A549 (cell line): Measurements from ENCODE around the gene TTC16. TPM values are rescaled to one million over a fixed set of nuclear protein-coding genes. Genes with fewer than 3 reads are reported as not detected.

Experiments used
- ATAC-seq, 2 experiments: fragments of 200-7000 bp in 1 of 2; fragments of >200 bp in 1 of 2; cut with Nextera tagmentation in 1 of 2; cut with Tn5 transposase in 1 of 2; 3 replicates each; pipeline versions ENCODE4 v1.8.0 to v1.9.1; 2018 to 2020; ENCODE audit warnings: mild to moderate bottlenecking in 1 of 2, moderate library complexity in 1 of 2
- CTCF ChIA-PET: fragments of 300-600 bp; sonication (Branson Sonifier 250); formaldehyde crosslinking; extraction: SDS; loops from one replicate; lab custom pipeline; 2021; ENCODE audit warnings: antibody characterized with exemption, inconsistent platforms; lab: Yijun Ruan, JAX
- POLR2A ChIA-PET: fragments of 350-600 bp; formaldehyde crosslinking; extraction: SDS; loops from one replicate; lab custom pipeline; 2021; ENCODE audit warnings: antibody characterized with exemption, inconsistent platforms; lab: Yijun Ruan, JAX
- DNase-seq, 2 experiments: peaks; one replicate each; pipeline versions ENCODE4 v3.0.0 to v3.0.0-alpha.2; 2011 to 2016; ENCODE audit warnings: low read depth in 1 of 2, low spot score in 1 of 2
- FAIRE-seq: peaks from 2 replicates; lab custom pipeline; 2011; peaks lifted over from hg19 to GRCh38; lab: Jason Lieb, UNC
- H3K27ac ChIP-seq, 2 experiments: fragments of >200 bp; sonication (Bioruptor Twin); formaldehyde crosslinking; 3 replicates each; pipeline ENCODE4 v1.5.1; 2016 to 2017
- H3K4me1 ChIP-seq: fragments of >200 bp; sonication (Bioruptor Twin); formaldehyde crosslinking; 3 replicates; pipeline ENCODE4 v1.6.1; 2016
- H3K4me2 ChIP-seq: fragments of >200 bp; sonication (Bioruptor Twin); formaldehyde crosslinking; 3 replicates; pipeline ENCODE4 v1.6.1; 2016
- H3K4me3 ChIP-seq: fragments of >200 bp; sonication (Bioruptor Twin); formaldehyde crosslinking; 3 replicates; pipeline ENCODE4 v1.5.1; 2016
- H3K9me3 ChIP-seq: fragments of >200 bp; sonication (Bioruptor Twin); formaldehyde crosslinking; 3 replicates; pipeline ENCODE4 v1.6.1; 2016
- CBX2 ChIP-seq: fragments of 200-600 bp; sonication (generic); IDR thresholded peaks from 2 replicates; pipeline ENCODE4 v1.6.1; 2016; ENCODE audit warnings: low read depth, mild to moderate bottlenecking, borderline replicate concordance
- CBX8 ChIP-seq: fragments of 200-600 bp; sonication (generic); IDR thresholded peaks from 2 replicates; pipeline ENCODE4 v1.6.1; 2016
- CHD4 ChIP-seq: fragments of 200-600 bp; sonication (generic); IDR thresholded peaks from 2 replicates; pipeline ENCODE4 v1.6.1; 2016; ENCODE audit warnings: antibody characterized with exemption, mild to moderate bottlenecking, borderline replicate concordance
- FOSB ChIP-seq: fragments of 250-450 bp; sonication (Bioruptor Pico); IDR thresholded peaks from 2 replicates; pipeline ENCODE4 v1.5.0; 2020; ENCODE audit warnings: mild to moderate bottlenecking, moderate library complexity
- FOSL2 ChIP-seq, 2 experiments: fragments of 450-650 bp in 1 of 2; fragments of >200 bp in 1 of 2; sonication (Bioruptor Twin) in 1 of 2; formaldehyde crosslinking; IDR thresholded peaks; 2 replicates each; pipeline versions ENCODE4 v1.5.0 to v1.6.1; 2016 to 2020; ENCODE audit warnings: mild to moderate bottlenecking in 1 of 2, moderate library complexity in 1 of 2
- FOXS1 ChIP-seq: fragments of 250-450 bp; sonication (Bioruptor Pico); IDR thresholded peaks from 2 replicates; pipeline ENCODE4 v1.5.0; 2020; ENCODE audit warnings: mild to moderate bottlenecking, moderate library complexity
- HOXA7 ChIP-seq: fragments of 250-450 bp; sonication (Bioruptor Pico); IDR thresholded peaks from 2 replicates; pipeline ENCODE4 v1.5.0; 2020; ENCODE audit warnings: mild to moderate bottlenecking, moderate library complexity
- MAFK ChIP-seq: fragments of 450-650 bp; IDR thresholded peaks from 2 replicates; pipeline ENCODE4 v1.6.1; 2014; ENCODE audit not compliant: partially characterized antibody
- NPAS2 ChIP-seq: fragments of 250-450 bp; sonication (Bioruptor Pico); IDR thresholded peaks from 2 replicates; pipeline ENCODE4 v1.8.0; 2022; ENCODE audit warnings: mild to moderate bottlenecking, moderate library complexity, borderline replicate concordance
- NR3C1 ChIP-seq: fragments of >200 bp; sonication (Bioruptor Twin); formaldehyde crosslinking; IDR thresholded peaks from 3 replicates; pipeline ENCODE4 v1.6.1; 2017
- POLR2AphosphoS2 ChIP-seq: conservative IDR thresholded peaks from 2 replicates; pipeline ENCODE4 v1.6.1; 2012; ENCODE audit warnings: low read length, improper control_type of control experiment, inconsistent platforms
- RARB ChIP-seq: fragments of 250-450 bp; sonication (Bioruptor Pico); IDR thresholded peaks from 2 replicates; pipeline ENCODE4 v1.8.0; 2021; ENCODE audit warnings: mild to moderate bottlenecking, moderate library complexity
- RFX5 ChIP-seq: fragments of 450-650 bp; IDR thresholded peaks from 2 replicates; pipeline ENCODE4 v1.7.1; 2014; ENCODE audit warnings: antibody characterized with exemption, mild to moderate bottlenecking, moderate library complexity
- RNF2 ChIP-seq: fragments of 200-600 bp; sonication (generic); IDR thresholded peaks from 2 replicates; pipeline ENCODE4 v1.6.1; 2016; ENCODE audit warnings: low read depth, mild to moderate bottlenecking, antibody characterized with exemption, moderate library complexity, borderline replicate concordance
- SMC3 ChIP-seq: fragments of >200 bp; sonication (Bioruptor Twin); formaldehyde crosslinking; IDR thresholded peaks from 3 replicates; pipeline ENCODE4 v1.6.1; 2018; ENCODE audit warnings: inconsistent platforms
- SREBF2 ChIP-seq: fragments of 450-650 bp; IDR thresholded peaks from 2 replicates; pipeline ENCODE4 v1.6.1; 2014; ENCODE audit warnings: mild to moderate bottlenecking, moderate library complexity
- TFCP2L1 ChIP-seq: fragments of 250-450 bp; sonication (Bioruptor Pico); IDR thresholded peaks from 2 replicates; pipeline ENCODE4 v1.5.0; 2021; ENCODE audit warnings: mild to moderate bottlenecking
- TP53 ChIP-seq: fragments of 250-450 bp; sonication (Bioruptor Pico); IDR thresholded peaks from 2 replicates; pipeline ENCODE4 v1.5.0; 2021; ENCODE audit warnings: mild to moderate bottlenecking, moderate library complexity
- ZC3H11A ChIP-seq: fragments of 450-650 bp; IDR thresholded peaks from 2 replicates; pipeline ENCODE4 v1.6.1; 2014; ENCODE audit warnings: antibody characterized with exemption, mild to moderate bottlenecking
- ZFP36 ChIP-seq: fragments of 450-650 bp; IDR thresholded peaks from 2 replicates; pipeline ENCODE4 v1.6.1; 2014; ENCODE audit warnings: borderline replicate concordance; ENCODE audit not compliant: partially characterized antibody
- WGBS: methylation state at CpG from one replicate; pipeline ENCODE4 v1.1.6; 2017; ENCODE audit errors: missing lambda C conversion rate; 5-methylcytosine and 5-hydroxymethylcytosine counted together
- polyA plus RNA-seq, 4 experiments: library from polyadenylated mRNA; depleted of rRNA in 3 of 4; stranded (reverse); fragments of >200 nt; fragmentation: RNase III in 1 of 4; extraction: RNeasy Plus Mini Kit Qiagen cat#74134 plus additional on column Dnase treatment in 1 of 4; gene quantifications; 2 replicates in 3 of 4; 3 replicates in 1 of 4; pipeline ENCODE4 v1.2.3, GENCODE V29; 2011 to 2017
- TF ChIP-seq, protein P1 (sequence below): fragments of >200 bp; sonication (Bioruptor Twin); formaldehyde crosslinking; IDR thresholded peaks from 2 replicates; pipeline ENCODE4 v1.6.1; 2016
- TF ChIP-seq, protein P2 (sequence below): IDR thresholded peaks from 2 replicates; pipeline ENCODE4 v1.6.1; 2012
- TF ChIP-seq, protein P3 (sequence below): fragments of >200 bp; sonication (Bioruptor Twin); formaldehyde crosslinking; IDR thresholded peaks from 3 replicates; pipeline ENCODE4 v1.6.1; 2016
- TF ChIP-seq, protein P4 (sequence below): IDR thresholded peaks from 2 replicates; pipeline ENCODE4 v1.6.1; 2012
- TF ChIP-seq, protein P5 (sequence below): fragments of >200 bp; sonication (Bioruptor Twin); formaldehyde crosslinking; IDR thresholded peaks from 3 replicates; pipeline ENCODE4 v1.5.1; 2016
- TF ChIP-seq, protein P6 (sequence below): fragments of 150-350 bp; IDR thresholded peaks from 2 replicates; pipeline ENCODE4 v1.6.1; 2014; ENCODE audit warnings: low read depth, mild to moderate bottlenecking, low read length
- TF ChIP-seq, protein P7 (sequence below): IDR thresholded peaks from 2 replicates; pipeline ENCODE4 v1.6.1; 2012; ENCODE audit warnings: low read depth, borderline replicate concordance

Gene TTC16
- polyA plus RNA-seq, 2 of the 4 experiments (the other 2 are of a cell fraction): not detected

DNA sequence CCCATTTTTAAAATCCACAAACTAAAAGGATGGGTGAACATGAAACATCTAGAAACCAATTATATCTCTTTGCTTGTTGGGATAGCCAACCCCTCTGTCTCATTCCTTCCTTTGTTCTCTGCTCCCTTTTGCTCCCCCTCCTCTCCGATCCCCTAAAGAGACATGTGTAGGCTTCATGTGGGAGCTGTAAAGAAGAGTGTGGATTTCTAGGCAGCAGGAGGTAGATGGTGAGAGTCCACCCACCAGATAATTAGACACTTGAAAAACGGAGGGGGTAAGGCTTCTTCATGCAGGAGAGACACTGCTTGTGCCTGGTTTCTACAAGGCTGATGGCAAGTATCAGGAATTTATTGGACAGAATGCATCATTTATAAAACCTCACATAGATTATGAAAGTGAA, 36.4 kb upstream of the TTC16 start:
- Histone ChIP-seq H3K4me2 (no peak overlapping the region), H3K4me3 (no peak overlapping the region), H3K4me1 (peaks cover 2% of the 10 kb centered on the region; the same call in 2 of the 3 replicates), H3K27ac (no peak overlapping the region), H3K9me3 (no peaks in the 10 kb centered on the region)
- POLR2A ChIA-PET: no interaction called here
- FAIRE-seq (no peak), DNase-seq (no peak), ATAC-seq (no peak)
- TF ChIP-seq FOSL2 (IDR thresholded peaks at IDR 0.05): no peak
- no peak for TF ChIP-seq FOSL2 (CRISPR knock-in tag; IDR thresholded peaks at IDR 0.05)
- TF ChIP-seq FOXS1 (CRISPR knock-in tag): no peak
- no peak for TF ChIP-seq CBX8
- TF ChIP-seq, protein P1, sequence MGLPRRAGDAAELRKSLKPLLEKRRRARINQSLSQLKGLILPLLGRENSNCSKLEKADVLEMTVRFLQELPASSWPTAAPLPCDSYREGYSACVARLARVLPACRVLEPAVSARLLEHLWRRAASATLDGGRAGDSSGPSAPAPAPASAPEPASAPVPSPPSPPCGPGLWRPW: no peak
- TF ChIP-seq SREBF2: no peak
- no peak for TF ChIP-seq ZFP36
- TF ChIP-seq CHD4: no peak
- no peak for TF ChIP-seq NPAS2 (CRISPR knock-in tag)
- no peak for TF ChIP-seq TFCP2L1
- TF ChIP-seq, protein P2, sequence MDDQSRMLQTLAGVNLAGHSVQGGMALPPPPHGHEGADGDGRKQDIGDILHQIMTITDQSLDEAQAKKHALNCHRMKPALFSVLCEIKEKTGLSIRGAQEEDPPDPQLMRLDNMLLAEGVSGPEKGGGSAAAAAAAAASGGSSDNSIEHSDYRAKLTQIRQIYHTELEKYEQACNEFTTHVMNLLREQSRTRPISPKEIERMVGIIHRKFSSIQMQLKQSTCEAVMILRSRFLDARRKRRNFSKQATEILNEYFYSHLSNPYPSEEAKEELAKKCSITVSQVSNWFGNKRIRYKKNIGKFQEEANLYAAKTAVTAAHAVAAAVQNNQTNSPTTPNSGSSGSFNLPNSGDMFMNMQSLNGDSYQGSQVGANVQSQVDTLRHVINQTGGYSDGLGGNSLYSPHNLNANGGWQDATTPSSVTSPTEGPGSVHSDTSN: no peak
- no peak for TF ChIP-seq CBX2
- WGBS: 54% methylated on average over 2 of the region's 2 CpGs
- CTCF ChIA-PET: interaction anchor here (1.0 to 3.2 kb wide), 4 partner anchors 49 to 242 kb away, joined by 3 to 12 read pairs (median 4); partner anchors contain the start of gene TOR2A

DNA sequence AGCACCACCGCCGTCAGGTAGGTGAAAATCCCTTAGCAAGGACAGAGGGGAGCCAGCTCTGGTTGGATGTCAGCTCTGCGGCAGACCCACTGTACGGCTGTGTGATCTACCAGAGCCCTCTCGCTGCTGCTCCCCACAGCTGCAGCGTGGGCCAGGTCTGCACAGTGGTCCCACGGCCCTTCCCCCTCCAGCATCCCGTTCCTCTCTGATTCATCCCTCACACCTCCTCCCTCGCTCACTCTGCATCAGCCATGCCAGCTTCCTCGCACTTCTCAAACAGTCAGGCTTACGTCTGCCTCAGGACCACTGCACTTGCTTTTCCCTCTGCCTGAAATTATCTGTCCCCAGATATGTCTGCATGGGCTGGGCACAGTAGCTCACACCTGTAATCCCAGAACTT, 35.7 kb upstream of the TTC16 start:
- WGBS: 86% methylated on average over 11 of the region's 11 CpGs
- TF ChIP-seq ZC3H11A: no peak
- TF ChIP-seq SMC3: no peak
- no peak for TF ChIP-seq RARB (CRISPR knock-in tag)
- no peak for TF ChIP-seq RFX5
- no peak for TF ChIP-seq FOXS1 (CRISPR knock-in tag)
- TF ChIP-seq FOSB (CRISPR knock-in tag): no peak
- TF ChIP-seq, protein P3, sequence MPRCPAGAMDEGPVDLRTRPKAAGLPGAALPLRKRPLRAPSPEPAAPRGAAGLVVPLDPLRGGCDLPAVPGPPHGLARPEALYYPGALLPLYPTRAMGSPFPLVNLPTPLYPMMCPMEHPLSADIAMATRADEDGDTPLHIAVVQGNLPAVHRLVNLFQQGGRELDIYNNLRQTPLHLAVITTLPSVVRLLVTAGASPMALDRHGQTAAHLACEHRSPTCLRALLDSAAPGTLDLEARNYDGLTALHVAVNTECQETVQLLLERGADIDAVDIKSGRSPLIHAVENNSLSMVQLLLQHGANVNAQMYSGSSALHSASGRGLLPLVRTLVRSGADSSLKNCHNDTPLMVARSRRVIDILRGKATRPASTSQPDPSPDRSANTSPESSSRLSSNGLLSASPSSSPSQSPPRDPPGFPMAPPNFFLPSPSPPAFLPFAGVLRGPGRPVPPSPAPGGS: no peak
- TF ChIP-seq, protein P4, sequence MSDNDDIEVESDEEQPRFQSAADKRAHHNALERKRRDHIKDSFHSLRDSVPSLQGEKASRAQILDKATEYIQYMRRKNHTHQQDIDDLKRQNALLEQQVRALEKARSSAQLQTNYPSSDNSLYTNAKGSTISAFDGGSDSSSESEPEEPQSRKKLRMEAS: no peak
- TF ChIP-seq POLR2AphosphoS2: no peak
- TF ChIP-seq, protein P5, sequence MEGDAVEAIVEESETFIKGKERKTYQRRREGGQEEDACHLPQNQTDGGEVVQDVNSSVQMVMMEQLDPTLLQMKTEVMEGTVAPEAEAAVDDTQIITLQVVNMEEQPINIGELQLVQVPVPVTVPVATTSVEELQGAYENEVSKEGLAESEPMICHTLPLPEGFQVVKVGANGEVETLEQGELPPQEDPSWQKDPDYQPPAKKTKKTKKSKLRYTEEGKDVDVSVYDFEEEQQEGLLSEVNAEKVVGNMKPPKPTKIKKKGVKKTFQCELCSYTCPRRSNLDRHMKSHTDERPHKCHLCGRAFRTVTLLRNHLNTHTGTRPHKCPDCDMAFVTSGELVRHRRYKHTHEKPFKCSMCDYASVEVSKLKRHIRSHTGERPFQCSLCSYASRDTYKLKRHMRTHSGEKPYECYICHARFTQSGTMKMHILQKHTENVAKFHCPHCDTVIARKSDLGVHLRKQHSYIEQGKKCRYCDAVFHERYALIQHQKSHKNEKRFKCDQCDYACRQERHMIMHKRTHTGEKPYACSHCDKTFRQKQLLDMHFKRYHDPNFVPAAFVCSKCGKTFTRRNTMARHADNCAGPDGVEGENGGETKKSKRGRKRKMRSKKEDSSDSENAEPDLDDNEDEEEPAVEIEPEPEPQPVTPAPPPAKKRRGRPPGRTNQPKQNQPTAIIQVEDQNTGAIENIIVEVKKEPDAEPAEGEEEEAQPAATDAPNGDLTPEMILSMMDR: no peak
- TF ChIP-seq NR3C1: no peak
- no peak for TF ChIP-seq HOXA7 (CRISPR knock-in tag)
- TF ChIP-seq CBX2: no peak
- no peak for TF ChIP-seq FOSL2 (IDR thresholded peaks at IDR 0.05)
- TF ChIP-seq FOSL2 (CRISPR knock-in tag; IDR thresholded peaks at IDR 0.05): no peak
- TF ChIP-seq, protein P6, sequence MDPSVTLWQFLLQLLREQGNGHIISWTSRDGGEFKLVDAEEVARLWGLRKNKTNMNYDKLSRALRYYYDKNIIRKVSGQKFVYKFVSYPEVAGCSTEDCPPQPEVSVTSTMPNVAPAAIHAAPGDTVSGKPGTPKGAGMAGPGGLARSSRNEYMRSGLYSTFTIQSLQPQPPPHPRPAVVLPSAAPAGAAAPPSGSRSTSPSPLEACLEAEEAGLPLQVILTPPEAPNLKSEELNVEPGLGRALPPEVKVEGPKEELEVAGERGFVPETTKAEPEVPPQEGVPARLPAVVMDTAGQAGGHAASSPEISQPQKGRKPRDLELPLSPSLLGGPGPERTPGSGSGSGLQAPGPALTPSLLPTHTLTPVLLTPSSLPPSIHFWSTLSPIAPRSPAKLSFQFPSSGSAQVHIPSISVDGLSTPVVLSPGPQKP: no peak
- no peak for TF ChIP-seq MAFK
- no peak for TF ChIP-seq TP53
- TF ChIP-seq, protein P7, sequence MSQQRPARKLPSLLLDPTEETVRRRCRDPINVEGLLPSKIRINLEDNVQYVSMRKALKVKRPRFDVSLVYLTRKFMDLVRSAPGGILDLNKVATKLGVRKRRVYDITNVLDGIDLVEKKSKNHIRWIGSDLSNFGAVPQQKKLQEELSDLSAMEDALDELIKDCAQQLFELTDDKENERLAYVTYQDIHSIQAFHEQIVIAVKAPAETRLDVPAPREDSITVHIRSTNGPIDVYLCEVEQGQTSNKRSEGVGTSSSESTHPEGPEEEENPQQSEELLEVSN: no peak
- TF ChIP-seq ZFP36: no peak
- TF ChIP-seq RNF2: no peak
- Histone ChIP-seq H3K4me3 (no peak overlapping the region), H3K27ac (no peak overlapping the region), H3K4me2 (no peak overlapping the region), H3K4me1 (peaks cover 5% of the 10 kb centered on the region; the same call in 2 of the 3 replicates), H3K9me3 (no peaks in the 10 kb centered on the region)
- no peak for ATAC-seq
- no peak for FAIRE-seq
- ChIA-PET POLR2A (no interaction called here), CTCF (interaction anchor here (0.6 to 3.2 kb wide), 7 partner anchors 13 to 329 kb away, joined by 3 to 12 read pairs (median 3); partner anchors contain the start of gene TOR2A)
- DNase-seq: no peak
